T-helper 17 cell (primary cell): ENCODE results near the gene RAD17. TPM values are rescaled to one million over a fixed set of nuclear protein-coding genes. Genes with fewer than 3 reads are reported as not detected.
"Not testable (repeated sequence)": the region's sequence is repeated elsewhere in the genome, so short reads cannot be mapped to it uniquely, and the experiment has no call there.

Experiments
- ATAC-seq: fragments of 150-1000 bp; cut with Tn5 transposase; 2 replicates; pipeline ENCODE4 v1.10.0; 2021; ENCODE audit warnings: mild to moderate bottlenecking, moderate library complexity
- DNase-seq, 3 donors: peaks; one replicate each; pipeline versions ENCODE4 v3.0.0 to v3.0.0-alpha.2; 2020 to 2021
- H3K9me3 ChIP-seq: one replicate; pipeline ENCODE4 v1.7.0; 2013; ENCODE audit warnings: low read length, mild to moderate bottlenecking; ENCODE audit not compliant: control insufficient read depth, poor library complexity, severe bottlenecking
- H3K27ac Mint-ChIP-seq: one replicate; pipeline ENCODE4 v1.8.0; 2022; ENCODE audit warnings: mild to moderate bottlenecking, moderate library complexity, mixed read lengths
- H3K27me3 Mint-ChIP-seq: one replicate; pipeline ENCODE4 v1.8.0; 2022; ENCODE audit warnings: mixed read lengths
- H3K36me3 Mint-ChIP-seq: one replicate; pipeline ENCODE4 v1.8.0; 2022; ENCODE audit warnings: low read depth, mixed read lengths
- H3K4me1 Mint-ChIP-seq: one replicate; pipeline ENCODE4 v1.8.0; 2022; ENCODE audit warnings: mild to moderate bottlenecking, mixed read lengths
- H3K4me3 Mint-ChIP-seq: one replicate; pipeline ENCODE4 v1.8.0; 2022; ENCODE audit warnings: mild to moderate bottlenecking, moderate library complexity, mixed read lengths
- total RNA-seq, 4 donors: library from RNA in 2 of 4; stranded (reverse) in 2 of 4; gene quantifications; one replicate each; pipeline ENCODE4 v1.2.3 and lab custom pipeline; 2022 to 2026

The RAD17 gene
- total RNA-seq, 2 donors from 2014 or later: 19.9 TPM

DNA sequence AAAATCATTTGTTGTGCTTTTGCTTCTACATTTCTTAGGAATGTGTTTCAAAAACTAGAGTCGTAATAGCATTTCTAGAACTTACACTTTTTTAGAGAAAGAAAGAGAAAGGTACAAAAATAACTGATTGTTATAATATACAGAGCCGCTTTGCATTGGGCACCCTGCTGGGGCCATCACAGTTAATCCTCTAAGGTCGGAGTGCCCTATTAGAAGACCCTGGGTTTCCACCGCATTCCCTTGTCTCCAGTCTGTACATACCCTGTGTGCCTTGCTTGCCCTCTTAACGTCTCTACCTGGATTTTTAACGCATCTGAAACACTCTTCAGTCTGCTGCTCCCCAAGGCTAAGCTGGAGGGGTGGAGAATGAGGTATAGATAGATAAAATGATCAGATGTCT is 46.6 kb downstream of the RAD17 start:
- H3K27ac Mint-ChIP-seq: peak overlapping the region; percentile 34
- H3K4me3 Mint-ChIP-seq: peak overlapping the region; percentile 53

GRCh38 chr5:69416699-69417098 is 47.1 kb downstream of the RAD17 start:
- ATAC-seq: no peak
- H3K27me3 Mint-ChIP-seq: no peaks in the 10 kb centered on the region
- H3K4me3 Mint-ChIP-seq: no peak overlapping the region
- H3K4me1 Mint-ChIP-seq: peaks cover 6% of the 10 kb centered on the region
- H3K9me3 ChIP-seq: no peaks in the 10 kb centered on the region
- no peak overlapping the region for H3K27ac Mint-ChIP-seq
- peaks cover 5% of the 10 kb centered on the region for H3K36me3 Mint-ChIP-seq
- DNase-seq: no peak

More for the DNA sequence above, 46.6 kb downstream of the RAD17 start:
- ATAC-seq (no peak), DNase-seq (no peak)
- H3K9me3 ChIP-seq: no peaks in the 10 kb centered on the region
- Mint-ChIP-seq H3K36me3 (peaks cover 9% of the 10 kb centered on the region), H3K4me1 (peaks cover 6% of the 10 kb centered on the region), H3K27me3 (no peaks in the 10 kb centered on the region)

DNA sequence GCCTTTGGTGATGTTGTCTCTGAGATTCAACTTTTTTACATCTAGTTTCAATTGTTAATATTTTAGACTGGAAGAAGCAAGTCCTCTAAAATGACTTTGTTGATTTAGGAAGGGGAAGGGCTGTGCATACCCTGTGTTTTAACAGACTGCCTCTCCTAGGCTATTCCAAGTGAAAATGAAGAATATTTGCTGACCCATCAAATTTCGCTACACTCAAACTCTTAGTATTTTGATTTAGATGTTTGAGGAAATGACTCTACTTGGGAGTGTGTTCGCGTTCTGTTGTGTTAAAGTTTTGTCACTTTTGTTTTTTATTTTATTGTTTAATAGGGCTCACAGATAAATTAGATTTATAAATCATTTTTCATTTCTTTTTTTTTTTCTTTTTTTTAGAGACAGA is 48.9 kb downstream of the RAD17 start:
- H3K27ac Mint-ChIP-seq: no peak overlapping the region
- H3K9me3 ChIP-seq: no peaks in the 10 kb centered on the region
- peaks cover 4% of the 10 kb centered on the region for H3K36me3 Mint-ChIP-seq
- H3K27me3 Mint-ChIP-seq: no peaks in the 10 kb centered on the region
- DNase-seq (no peak), ATAC-seq (no peak)
- no peak overlapping the region for H3K4me3 Mint-ChIP-seq
- peaks cover 6% of the 10 kb centered on the region for H3K4me1 Mint-ChIP-seq

GRCh38 chr5:69431424-69432303 is 62.0 kb downstream of the RAD17 start:
- Mint-ChIP-seq H3K36me3 (no peaks in the 10 kb centered on the region), H3K4me3 (no peak overlapping the region), H3K4me1 (peaks cover 2% of the 10 kb centered on the region), H3K27ac (peak overlapping the region; percentile 14), H3K27me3 (no peaks in the 10 kb centered on the region)
- no peaks in the 10 kb centered on the region for H3K9me3 ChIP-seq
- no peak for DNase-seq
- no peak for ATAC-seq

DNA sequence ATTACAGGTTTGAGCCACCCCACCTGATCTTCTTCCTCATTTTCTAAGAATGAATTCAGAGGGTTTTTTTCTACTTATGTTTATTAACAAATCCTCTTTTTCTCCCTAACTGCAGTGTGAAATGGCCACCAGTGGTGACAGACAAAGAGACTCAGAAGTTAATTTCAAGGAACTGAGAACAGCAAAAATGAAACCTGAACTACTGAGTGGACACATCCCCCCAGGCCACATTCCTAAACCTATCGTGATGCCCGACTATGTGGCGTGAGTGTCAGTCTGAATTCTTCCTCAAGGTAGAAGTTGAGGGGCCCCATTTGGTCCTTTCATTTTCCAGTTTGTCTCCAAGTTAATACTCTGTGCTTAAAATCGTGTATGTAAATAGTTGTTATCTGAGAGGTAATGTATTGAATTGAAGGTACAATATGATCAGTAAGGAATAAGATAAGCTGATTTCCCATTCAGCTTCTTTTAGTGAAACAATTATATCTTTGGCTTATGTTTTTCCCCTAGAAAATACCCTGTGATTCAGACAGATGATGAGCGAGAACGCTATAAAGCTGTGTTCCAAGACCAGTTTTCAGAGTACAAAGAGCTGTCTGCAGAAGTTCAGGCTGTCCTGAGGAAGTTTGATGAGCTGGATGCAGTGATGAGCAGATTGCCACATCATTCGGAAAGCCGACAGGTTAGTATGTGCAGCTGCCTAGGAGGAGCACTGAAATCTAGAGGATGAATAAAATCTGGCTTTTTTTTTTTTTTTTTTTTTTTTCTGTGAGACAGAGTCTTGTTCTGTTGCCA is 63.0 kb downstream of the RAD17 start:
- Mint-ChIP-seq H3K27me3 (no peaks in the 10 kb centered on the region), H3K4me3 (no peak overlapping the region), H3K27ac (no peak overlapping the region), H3K4me1 (peaks cover 2% of the 10 kb centered on the region), H3K36me3 (no peaks in the 10 kb centered on the region)
- ATAC-seq: no peak
- no peaks in the 10 kb centered on the region for H3K9me3 ChIP-seq
- DNase-seq: no peak

DNA sequence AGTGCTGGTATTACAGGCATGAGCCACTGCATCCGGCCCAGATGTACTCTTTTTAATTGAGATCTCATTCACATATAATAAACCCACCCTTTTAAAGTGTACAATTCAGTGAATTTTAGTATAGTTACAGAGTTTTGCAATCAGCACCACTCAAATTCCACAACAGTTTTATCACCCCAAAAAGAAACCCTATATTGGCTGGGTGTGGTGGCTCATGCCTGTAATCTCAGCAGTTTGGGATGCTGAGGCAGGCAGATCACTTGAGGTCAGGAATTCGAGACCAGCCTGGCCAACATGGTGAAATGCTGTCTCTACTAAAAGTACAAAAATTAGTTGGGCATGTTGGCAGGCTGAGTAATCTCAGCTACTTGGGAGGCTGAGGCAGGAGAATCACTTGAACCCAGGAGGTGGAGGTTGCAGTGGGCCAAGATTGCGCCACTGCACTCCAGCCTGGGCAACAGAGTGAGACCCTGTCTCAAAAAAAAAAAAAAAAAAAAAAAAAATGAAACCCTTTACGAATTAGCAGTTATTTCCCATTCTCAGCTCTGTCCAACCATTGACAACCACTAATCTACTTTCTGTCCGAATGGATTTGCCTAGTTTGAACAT is 65.8 kb downstream of the RAD17 start:
- not testable (repeated sequence) for H3K27me3 Mint-ChIP-seq, DNase-seq, H3K9me3 ChIP-seq, H3K36me3 Mint-ChIP-seq, H3K4me3 Mint-ChIP-seq, H3K4me1 Mint-ChIP-seq, H3K27ac Mint-ChIP-seq, ATAC-seq

- Mint-ChIP-seq H3K27me3 (no peaks in the 10 kb centered on the region), H3K27ac (no peak overlapping the region), H3K36me3 (no peaks in the 10 kb centered on the region), H3K4me1 (no peaks in the 10 kb centered on the region), H3K4me3 (no peak overlapping the region)
- H3K9me3 ChIP-seq: no peaks in the 10 kb centered on the region
- ATAC-seq: no peak
- no peak for DNase-seq
Measured at GRCh38 chr5:69444127-69444754, 74.6 kb downstream of the RAD17 start.

DNA sequence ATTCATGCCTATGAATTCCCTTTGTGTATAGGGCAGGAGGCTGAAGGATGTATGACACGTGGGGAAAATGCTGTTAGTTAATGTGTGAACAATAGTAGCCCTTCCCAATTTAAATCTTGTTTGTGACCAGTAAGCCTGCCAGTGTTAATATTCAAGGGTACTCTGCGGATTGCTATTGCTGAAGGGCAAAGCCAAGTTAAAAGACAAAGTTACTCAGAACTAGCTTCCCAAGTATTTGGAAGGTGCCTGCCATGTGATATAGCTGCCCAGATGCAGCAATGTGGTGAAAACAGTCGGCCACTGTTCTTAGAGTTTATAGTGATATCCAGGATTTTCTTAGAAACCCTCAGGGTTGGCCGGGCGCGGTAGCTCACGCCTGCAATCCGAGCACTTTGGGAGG is 79.9 kb downstream of the RAD17 start:
- Mint-ChIP-seq H3K27me3 (peaks cover under 1% of the 10 kb centered on the region), H3K27ac (no peak overlapping the region), H3K36me3 (no peaks in the 10 kb centered on the region), H3K4me3 (no peak overlapping the region), H3K4me1 (no peaks in the 10 kb centered on the region)
- DNase-seq: no peak
- ATAC-seq: no peak
- H3K9me3 ChIP-seq: no peaks in the 10 kb centered on the region

DNA sequence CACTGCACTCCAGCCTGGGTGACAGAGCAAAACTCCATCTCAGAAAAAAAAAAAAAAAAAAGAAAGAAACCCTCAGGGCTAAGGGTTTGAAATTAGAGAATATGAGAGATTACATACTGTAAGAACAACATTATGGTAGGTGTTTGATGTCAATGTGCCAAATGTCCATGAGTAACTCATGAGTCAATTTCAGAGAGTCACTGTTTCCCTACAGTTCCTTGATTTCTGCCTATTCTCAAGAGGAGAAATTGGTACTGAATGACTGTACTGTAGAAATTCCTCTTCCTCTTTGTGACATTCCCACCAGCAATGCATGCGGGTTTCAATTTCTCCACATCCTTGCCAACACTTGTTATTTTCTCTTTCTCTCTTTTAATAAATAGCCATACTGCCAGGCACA is 80.5 kb downstream of the RAD17 start:
- H3K36me3 Mint-ChIP-seq: no peaks in the 10 kb centered on the region
- H3K9me3 ChIP-seq: no peaks in the 10 kb centered on the region
- no peaks in the 10 kb centered on the region for H3K4me1 Mint-ChIP-seq
- H3K27ac Mint-ChIP-seq: no peak overlapping the region
- H3K27me3 Mint-ChIP-seq: peaks cover 5% of the 10 kb centered on the region
- DNase-seq: no peak
- H3K4me3 Mint-ChIP-seq: no peak overlapping the region
- no peak for ATAC-seq

DNA sequence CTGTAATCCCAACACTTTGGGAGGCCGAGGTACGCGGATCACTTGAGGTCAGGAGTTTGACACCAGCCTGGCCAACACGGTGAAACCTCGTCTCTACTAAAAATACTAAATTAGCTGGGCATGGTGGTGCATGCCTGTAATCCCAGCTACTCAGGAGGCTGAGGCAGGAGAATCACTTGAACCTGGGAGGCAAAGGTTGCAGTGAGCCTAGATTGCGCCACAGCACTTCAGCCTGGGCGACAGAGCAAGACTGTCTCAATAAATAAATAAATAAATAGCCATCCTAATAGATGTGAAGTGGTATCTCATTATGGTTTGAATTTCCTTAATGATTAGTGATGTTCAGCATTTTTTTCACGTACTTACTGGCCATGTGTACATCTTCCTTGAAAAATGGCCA is 80.9 kb downstream of the RAD17 start:
- not testable (repeated sequence) for H3K4me1 Mint-ChIP-seq, H3K9me3 ChIP-seq, H3K36me3 Mint-ChIP-seq, H3K4me3 Mint-ChIP-seq, H3K27ac Mint-ChIP-seq, ATAC-seq, DNase-seq, H3K27me3 Mint-ChIP-seq

DNA sequence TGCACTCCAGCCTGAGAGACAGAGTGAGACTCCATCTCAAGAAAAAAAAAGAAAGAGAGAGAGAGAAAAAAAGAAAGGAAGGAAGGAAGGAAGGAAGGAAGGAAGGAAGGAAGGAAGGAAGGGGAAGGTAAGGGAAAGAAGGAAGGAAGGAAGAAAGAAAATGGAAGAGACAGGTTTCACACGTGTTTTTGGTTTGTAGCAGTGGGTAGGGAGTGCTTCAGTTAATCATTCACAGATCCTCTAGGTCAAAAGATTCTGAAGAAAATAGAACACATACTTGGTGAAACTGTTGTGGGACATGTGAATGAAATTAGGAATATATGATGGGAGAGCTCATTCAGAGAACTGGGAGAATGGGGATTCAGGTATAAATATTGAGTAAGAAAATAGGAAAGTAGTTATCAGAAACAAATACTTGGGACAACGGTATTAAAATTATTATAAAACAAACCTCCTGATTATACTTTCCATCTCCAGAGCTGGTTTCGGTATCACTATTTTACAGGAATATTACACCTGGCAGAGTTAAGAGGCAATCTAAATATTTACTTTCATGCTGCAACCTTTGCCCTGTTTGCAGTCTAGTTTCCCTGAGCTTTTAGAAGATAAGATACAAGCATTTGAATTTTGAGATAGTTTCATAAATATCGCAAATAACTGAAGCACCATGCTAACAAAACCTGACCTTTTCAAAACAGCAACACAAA is 82.5 kb downstream of the RAD17 start:
- Mint-ChIP-seq H3K27ac (no peak overlapping the region), H3K4me3 (no peak overlapping the region), H3K4me1 (no peaks in the 10 kb centered on the region), H3K27me3 (peaks cover 5% of the 10 kb centered on the region), H3K36me3 (no peaks in the 10 kb centered on the region)
- no peaks in the 10 kb centered on the region for H3K9me3 ChIP-seq
- DNase-seq: no peak
- ATAC-seq: no peak

DNA sequence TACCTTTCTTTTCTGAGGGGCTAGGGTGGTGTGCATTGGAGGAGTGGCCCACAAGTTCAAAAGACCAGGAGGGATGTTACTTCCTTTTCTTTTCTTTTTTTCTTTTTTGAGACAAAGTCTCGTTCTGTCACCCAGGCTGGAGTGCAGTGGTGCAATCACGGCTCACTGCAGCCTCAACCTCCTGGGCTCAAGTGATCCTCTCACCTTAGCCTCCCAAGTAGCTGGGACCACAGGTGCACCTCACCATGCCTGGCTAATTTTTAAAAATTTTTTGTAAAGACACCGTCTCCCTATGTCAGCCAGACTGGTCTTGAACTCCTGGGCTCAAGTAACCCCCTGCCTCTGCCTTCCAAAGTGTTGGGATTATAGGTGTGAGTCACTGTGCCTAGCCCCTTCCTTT is 83.9 kb downstream of the RAD17 start:
- not testable (repeated sequence) for H3K27ac Mint-ChIP-seq, H3K4me1 Mint-ChIP-seq, DNase-seq, H3K9me3 ChIP-seq, H3K27me3 Mint-ChIP-seq, H3K4me3 Mint-ChIP-seq, H3K36me3 Mint-ChIP-seq, ATAC-seq
